Lung (tissue), 12 donors: ENCODE measurements around the gene DCUN1D4. TPM values are rescaled to one million over a fixed set of nuclear protein-coding genes. Genes with fewer than 3 reads are reported as not detected.

Experiments
- ATAC-seq: fragments of 200-7000 bp; cut with Tn5 transposase; one replicate; pipeline ENCODE4 v1.9.1; 2020; ENCODE audit warnings: moderate number of reproducible peaks; ENCODE audit not compliant: insufficient read depth, low FRiP score
- DNase-seq, 3 donors: peaks; one replicate each; pipeline ENCODE4 v3.0.0-alpha.2; 2013 to 2017
- H3K27ac ChIP-seq, 2 donors: one replicate each; pipeline ENCODE4 v1.5.1; 2013; ENCODE audit warnings: mild to moderate bottlenecking in 2 of 2, moderate library complexity in 2 of 2, control low read depth in 1 of 2, inconsistent platforms in 1 of 2, low read depth in 1 of 2, low read length in 1 of 2
- H3K27me3 ChIP-seq, 3 donors: one replicate each; pipeline ENCODE4 v1.5.1; 2013; ENCODE audit warnings: low read length in 2 of 3; ENCODE audit not compliant: control insufficient read depth in 3 of 3, insufficient read depth in 3 of 3
- H3K36me3 ChIP-seq, 4 donors: one replicate each; pipeline ENCODE4 v1.5.1; 2013; ENCODE audit warnings: low read length in 4 of 4, mild to moderate bottlenecking in 1 of 4, moderate library complexity in 1 of 4; ENCODE audit not compliant: control insufficient read depth in 4 of 4, insufficient read depth in 4 of 4
- H3K4me1 ChIP-seq, 5 donors: one replicate each; pipeline ENCODE4 v1.5.1; 2013; ENCODE audit warnings: low read length in 5 of 5, mild to moderate bottlenecking in 2 of 5, moderate library complexity in 1 of 5; ENCODE audit not compliant: control insufficient read depth in 5 of 5, insufficient read depth in 5 of 5
- H3K4me3 ChIP-seq: one replicate; pipeline ENCODE4 v1.5.1; 2013; ENCODE audit warnings: mild to moderate bottlenecking, control low read depth, moderate library complexity
- H3K9ac ChIP-seq, 2 donors: one replicate each; pipeline ENCODE4 v1.5.1; 2013; ENCODE audit warnings: low read length in 2 of 2, control low read depth in 1 of 2; ENCODE audit not compliant: insufficient read depth in 1 of 2
- H3K9me3 ChIP-seq, 4 donors: one replicate each; pipeline ENCODE4 v1.5.1; 2013; ENCODE audit warnings: low read length in 3 of 4, mild to moderate bottlenecking in 1 of 4, moderate library complexity in 1 of 4; ENCODE audit not compliant: control insufficient read depth in 4 of 4, insufficient read depth in 3 of 4
- WGBS, 2 donors: extraction: QIAGEN DNeasy Blood & Tissue Kit; methylation state at CpG; one replicate each; pipeline ENCODE4 v1.1.7; 2013; 5-methylcytosine and 5-hydroxymethylcytosine counted together
- polyA plus RNA-seq, 2 donors: library from polyadenylated mRNA; stranded (reverse); fragments of 200-250 nt; gene quantifications; one replicate each; pipeline ENCODE4 v1.2.1, GENCODE V29; 2013
- total RNA-seq, 2 donors: library from RNA; depleted of rRNA in 1 of 2; stranded (reverse); fragments of >200 nt in 1 of 2; gene quantifications; one replicate each; pipeline ENCODE4 v1.2.1, GENCODE V29; 2014 to 2021
- TF ChIP-seq, protein P1 (sequence below): IDR thresholded peaks from 2 replicates; pipeline ENCODE4 v1.5.1; 2012; ENCODE audit warnings: mild to moderate bottlenecking; ENCODE audit errors: control extremely low read depth, extremely low read depth
- donor health status: control.
- donor health status: control.
- donor health status: Bipolar disorder and iron deficiency.
- donor health status: healthy.
- donor health status: DM: yes; HTN: yes; CAD: no.

DCUN1D4 gene
- total and polyA plus RNA-seq, 4 donors, result 8.8 to 43.9 (median 18.3) TPM

DNA sequence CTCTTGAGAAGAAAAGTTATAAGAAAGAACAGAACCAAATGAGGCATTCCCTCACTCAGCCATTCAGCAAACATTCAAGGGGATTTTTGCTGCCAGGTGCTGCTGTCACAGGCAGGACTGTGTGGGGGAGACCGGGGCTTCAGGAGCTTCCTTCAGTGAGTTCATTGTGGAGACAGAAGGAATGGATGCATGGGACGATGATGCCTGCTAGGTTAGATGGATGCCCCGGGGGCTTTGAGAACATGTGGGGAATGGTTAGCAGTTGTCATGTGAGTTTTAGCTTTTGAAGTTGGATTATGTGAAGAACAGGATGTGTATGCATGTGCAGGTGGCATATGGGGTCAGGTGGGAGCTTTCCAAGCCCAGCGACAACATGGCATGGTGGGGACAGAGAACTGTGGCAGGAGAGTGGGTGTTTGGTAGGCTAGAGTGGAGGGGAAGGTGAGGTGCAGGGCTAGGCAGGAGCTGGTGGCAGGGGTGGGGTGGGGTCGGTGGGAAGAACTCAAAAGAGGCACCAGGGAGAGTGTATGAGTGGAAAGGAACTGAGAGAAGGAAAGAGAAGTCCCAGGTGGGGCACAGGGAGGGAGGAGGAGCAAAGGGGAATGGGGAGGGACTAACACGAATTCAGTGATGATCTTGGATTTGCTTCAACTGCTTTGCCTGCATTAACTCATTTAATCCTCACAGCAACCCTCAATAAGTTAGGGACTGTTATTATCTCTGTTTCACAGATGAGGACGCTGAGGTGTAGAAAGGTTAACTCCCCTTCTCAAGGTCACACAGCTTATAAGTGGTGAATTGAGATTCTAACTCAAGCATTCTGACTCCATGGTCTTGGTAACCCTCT lies 8.4 kb downstream of the DCUN1D4 start:
- H3K27me3 ChIP-seq, result no peaks in the 10 kb centered on the region
- TF ChIP-seq, protein P1, sequence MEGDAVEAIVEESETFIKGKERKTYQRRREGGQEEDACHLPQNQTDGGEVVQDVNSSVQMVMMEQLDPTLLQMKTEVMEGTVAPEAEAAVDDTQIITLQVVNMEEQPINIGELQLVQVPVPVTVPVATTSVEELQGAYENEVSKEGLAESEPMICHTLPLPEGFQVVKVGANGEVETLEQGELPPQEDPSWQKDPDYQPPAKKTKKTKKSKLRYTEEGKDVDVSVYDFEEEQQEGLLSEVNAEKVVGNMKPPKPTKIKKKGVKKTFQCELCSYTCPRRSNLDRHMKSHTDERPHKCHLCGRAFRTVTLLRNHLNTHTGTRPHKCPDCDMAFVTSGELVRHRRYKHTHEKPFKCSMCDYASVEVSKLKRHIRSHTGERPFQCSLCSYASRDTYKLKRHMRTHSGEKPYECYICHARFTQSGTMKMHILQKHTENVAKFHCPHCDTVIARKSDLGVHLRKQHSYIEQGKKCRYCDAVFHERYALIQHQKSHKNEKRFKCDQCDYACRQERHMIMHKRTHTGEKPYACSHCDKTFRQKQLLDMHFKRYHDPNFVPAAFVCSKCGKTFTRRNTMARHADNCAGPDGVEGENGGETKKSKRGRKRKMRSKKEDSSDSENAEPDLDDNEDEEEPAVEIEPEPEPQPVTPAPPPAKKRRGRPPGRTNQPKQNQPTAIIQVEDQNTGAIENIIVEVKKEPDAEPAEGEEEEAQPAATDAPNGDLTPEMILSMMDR, result no peak
- ATAC-seq (no peak), DNase-seq (no peak)
- WGBS, 2 donors, result 73 to 80% methylated on average over 7 of the region's 7 CpGs
- no peak overlapping the region for H3K27ac ChIP-seq
- H3K4me1 ChIP-seq, result peaks cover 0 to 5% (median 0%) of the 10 kb centered on the region in 5 donors
- H3K9me3 ChIP-seq, result peaks cover 0 to 2% (median 0%) of the 10 kb centered on the region in 4 donors
- H3K9ac ChIP-seq, result no peak overlapping the region
- no peak overlapping the region for H3K4me3 ChIP-seq
- H3K36me3 ChIP-seq, result peaks cover 0 to 6% (median 0%) of the 10 kb centered on the region in 4 donors

DNA sequence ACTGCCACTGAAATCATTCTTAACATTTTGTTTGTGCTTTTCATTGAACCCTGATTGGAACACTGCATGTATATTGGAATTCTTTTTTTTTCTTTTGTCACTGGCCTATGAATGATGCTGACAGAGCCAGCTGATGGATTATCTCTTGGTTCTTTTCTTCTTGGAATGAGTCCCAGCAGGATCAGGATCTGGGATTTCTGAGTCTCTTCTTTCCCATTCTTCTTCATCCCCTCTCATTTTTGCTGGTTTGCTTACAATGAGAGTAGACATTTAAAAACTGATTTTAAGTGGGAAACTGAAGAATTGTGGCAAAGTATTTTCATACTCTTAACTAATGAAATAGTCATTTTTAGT lies 9.0 kb downstream of the DCUN1D4 start:
- no peak overlapping the region for H3K27ac ChIP-seq
- H3K27me3 ChIP-seq, result no peaks in the 10 kb centered on the region
- H3K9ac ChIP-seq, result no peak overlapping the region
- H3K9me3 ChIP-seq, result no peaks in the 10 kb centered on the region
- H3K4me1 ChIP-seq, result peaks cover 0 to 5% (median 0%) of the 10 kb centered on the region in 5 donors
- no peak for ATAC-seq
- H3K36me3 ChIP-seq, result peaks cover 0 to 6% (median 1%) of the 10 kb centered on the region in 4 donors
- no peak for DNase-seq
- TF ChIP-seq, protein P1, result no peak
- H3K4me3 ChIP-seq, result no peak overlapping the region

DNA sequence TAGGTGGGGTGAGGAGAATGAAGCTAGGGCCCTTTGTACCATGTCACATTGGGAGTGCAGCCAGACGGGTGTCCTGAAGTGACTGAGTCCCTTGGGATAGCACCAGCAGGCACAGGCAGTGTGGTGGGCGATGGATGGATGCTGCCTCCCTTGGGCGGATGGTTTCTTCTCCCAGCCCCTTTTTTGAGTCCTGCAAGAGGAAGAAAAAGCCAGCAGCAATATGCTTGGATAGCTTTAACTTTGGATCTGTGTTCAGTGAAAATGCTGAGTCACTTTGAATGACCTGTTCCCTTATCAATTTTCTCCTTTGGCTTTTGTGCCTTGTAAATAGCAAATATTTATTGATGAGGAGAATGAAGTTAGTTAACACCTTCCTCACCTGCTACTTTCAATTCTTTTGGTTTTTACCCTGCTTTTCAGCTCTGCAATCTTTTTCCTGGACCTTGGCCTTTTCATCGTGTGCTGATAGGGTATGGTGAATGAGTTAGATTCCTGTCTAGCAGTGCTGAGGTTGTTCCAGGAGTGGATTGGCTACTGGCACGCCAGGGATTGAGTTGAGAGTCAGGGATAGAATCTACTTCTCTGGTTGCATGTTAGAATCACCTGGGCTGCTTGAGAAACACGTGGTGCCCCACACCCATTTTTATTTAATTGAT lies 10.2 kb downstream of the DCUN1D4 start:
- 75 to 86% methylated on average over 6 of the region's 6 CpGs for WGBS, 2 donors
- TF ChIP-seq, protein P1, result no peak
- Histone ChIP-seq H3K27me3 (no peaks in the 10 kb centered on the region), H3K4me3 (no peak overlapping the region), H3K9me3 (no peaks in the 10 kb centered on the region), H3K27ac (no peak overlapping the region), H3K9ac (no peak overlapping the region), H3K36me3 (peaks cover 0 to 6% (median 1%) of the 10 kb centered on the region in 4 donors), H3K4me1 (peaks cover 0 to 11% (median 2%) of the 10 kb centered on the region in 5 donors)
- DNase-seq (no peak), ATAC-seq (no peak)
